CD4-positive, alpha-beta T cell treated with Interleukin-6 at 100 ng/mL for 8 hours (primary cell): ENCODE measurements around the gene CISH.

Experiments
- DNase-seq: peaks from one replicate; pipeline ENCODE4 v3.0.0-alpha.2; 2020; ENCODE audit warnings: mixed read lengths, low spot score

CISH gene

DNA sequence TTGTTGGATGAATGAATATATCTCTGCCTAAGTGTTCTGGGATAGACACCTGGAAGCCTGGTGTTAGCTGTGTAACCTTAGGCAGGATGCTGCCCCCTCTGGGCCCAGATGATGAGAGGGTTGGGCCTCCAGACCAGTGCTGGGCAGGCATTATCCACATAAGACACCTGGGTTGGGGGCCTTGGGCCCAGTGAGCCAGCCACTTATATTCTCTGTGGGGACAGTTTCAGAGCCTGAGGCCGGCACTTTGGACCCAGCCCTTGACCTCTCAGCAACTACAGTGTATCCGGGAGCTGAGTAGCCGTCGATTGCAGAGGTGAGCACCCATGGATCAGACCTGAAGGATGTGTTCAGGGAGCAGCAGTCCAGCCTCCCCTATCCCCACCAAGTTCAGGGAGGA, 40.1 kb downstream of the CISH start:
- no peak for DNase-seq

DNA sequence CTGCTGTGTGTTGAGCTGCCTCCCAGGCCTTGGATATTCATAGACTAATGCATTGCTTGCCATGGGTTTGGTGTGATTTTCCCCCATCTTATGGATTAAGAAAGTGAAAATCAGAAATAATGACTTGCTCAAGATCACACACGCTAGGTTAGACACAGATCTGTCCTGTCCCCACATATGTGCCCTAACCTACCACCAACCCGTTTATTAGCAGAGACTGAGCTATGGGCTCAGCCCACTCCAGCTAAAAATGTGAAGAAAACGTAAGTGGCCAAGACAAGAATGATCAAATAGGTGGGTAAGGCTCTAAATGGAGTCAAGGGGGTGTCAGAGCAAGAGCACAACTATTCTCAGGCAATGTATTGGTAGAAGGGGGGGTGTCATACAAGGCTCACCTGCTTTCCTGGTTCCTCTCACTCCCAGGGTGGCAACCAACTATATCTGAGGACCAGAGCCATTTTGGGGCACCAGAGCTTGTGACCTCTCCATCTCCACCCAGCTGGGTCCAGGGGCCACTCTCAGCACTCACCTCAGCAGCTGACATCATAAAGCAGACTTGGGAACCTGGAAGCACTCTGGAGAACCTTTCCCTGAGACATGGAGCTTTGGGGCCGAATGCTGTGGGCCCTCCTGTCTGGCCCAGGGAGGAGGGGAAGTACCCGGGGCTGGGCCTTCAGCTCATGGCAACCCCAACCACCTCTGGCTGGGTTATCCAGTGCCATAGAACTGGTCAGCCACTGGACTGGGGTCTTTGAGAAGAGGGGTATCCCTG, 40.9 kb downstream of the CISH start:
- DNase-seq: no peak

DNA sequence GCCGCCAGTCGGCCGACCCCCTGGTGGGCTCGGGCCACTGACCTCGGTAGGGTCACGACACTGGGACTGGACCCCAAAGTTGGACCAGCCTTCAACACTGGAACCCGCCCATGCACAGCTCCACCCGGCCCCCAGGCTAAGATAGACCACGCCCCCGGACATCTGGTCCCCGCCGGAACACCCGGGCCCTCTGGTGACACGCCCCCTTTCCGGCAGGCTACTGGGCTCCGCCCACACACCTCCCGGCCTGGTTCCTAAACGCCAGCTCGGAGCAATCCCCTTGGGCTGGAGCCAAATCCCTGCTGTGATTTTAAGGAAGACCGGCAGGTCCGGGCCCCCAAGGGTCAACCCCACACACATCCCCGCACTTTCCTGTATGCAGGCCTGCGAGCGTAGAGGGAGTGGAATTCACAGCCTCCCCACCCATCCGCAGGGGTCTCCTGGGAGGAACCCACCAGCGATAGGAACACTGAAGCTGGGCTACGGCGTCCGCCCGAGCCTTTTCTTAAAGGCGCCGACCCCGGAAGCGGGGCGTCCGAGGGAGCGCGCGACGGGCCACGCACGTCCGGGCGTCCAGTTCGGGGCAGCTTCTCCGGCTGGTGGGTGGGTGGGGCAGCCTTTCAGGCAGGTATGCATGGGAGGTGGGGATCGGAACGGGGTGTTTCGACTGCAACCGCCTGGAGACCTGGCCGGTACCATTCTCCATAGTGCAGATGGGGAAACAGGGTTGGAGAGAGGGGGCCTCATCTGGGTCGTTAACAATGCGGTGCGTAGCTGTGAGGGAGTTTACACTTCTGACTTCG, 42.4 kb downstream of the CISH start, which contains the start of gene HEMK1:
TSS of gene HEMK1 (plus strand) at position 576 of the 803 bp plus-strand sequence. CDS start 1,583 bp downstream, outside the sequence.
- peak; percentile 94 for DNase-seq

DNA sequence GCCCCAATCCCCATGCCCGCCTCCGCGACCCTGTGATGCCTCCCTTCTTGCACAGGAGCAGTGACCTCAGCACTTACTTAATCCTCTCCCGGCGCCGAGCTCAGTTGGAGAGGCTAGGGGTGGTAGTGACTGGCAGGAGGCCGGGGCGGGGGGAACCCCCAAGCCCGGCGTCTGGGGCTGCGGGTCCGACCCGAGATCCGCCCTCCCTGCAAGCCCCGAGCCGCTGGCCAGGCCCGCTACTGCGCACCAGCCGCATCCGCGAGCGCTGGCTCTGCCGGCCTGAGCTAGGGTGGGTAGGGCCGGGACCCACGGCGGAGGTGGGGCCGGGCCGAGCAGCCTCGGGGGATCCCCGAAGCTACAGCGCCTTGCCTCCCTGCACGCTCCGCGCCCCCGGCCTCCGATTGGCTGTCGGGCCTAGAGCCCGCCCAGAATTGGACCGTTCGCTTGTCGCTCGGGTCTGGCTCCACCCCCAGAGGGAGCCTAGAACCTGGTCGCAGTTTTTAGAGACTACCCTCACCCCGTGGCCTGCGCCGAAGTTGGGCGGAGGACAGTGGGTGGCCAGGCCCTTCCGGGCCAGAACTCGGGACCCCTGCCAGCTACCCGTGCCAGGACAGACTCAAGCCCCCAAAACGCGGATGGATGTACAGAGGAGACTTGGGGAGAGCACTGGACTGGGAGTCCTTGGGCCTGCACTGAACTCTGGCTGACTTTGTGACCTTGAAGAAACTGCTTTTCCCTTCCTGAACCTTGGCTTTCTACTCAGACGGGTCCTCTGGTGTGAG, 44.0 kb downstream of the CISH start, which contains the start of gene C3orf18:
TSS of gene C3orf18 (minus strand) at position 362 of the 782 bp plus-strand sequence. CDS start 2,048 bp downstream, outside the sequence.
- DNase-seq: peak; percentile 96

DNA sequence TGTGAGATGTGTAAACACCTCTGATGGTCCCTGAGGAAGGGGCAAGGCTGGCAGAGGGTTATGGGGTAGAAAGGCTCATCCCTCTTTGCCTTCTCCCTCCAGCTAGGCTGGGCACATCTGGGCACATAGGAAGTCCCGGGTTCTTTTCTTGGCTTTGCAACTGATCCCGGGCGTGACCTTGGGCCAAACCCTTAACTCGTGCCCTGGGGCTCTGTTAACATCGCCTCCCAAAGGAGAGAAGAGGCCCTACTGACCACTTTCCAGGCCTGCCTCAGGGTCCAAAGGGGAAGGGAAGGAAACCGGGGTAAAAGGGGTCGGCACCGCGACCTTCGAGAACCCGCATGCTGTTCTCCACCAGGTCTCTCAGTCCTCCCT, 44.6 kb downstream of the CISH start:
- no peak for DNase-seq

DNA sequence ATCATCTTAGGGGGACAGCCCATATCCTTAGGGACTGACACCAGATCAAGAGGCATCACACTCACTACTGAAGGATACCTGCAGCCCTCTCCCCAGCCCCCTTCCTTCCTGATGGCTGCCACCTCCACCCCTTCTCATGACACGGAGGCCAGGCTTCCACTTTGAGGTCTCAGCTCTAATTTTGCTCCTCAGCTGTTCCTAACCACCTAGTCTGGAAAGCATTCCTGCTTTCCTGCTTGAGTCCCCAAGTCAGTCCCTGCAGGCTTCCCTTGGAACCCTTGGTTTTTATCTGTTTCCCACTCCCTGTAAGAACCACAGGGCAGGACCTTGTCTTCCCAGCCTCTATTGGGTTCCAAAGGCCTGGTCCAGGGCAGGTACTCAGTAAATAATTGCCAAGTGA, 47.3 kb downstream of the CISH start:
- no peak for DNase-seq

DNA sequence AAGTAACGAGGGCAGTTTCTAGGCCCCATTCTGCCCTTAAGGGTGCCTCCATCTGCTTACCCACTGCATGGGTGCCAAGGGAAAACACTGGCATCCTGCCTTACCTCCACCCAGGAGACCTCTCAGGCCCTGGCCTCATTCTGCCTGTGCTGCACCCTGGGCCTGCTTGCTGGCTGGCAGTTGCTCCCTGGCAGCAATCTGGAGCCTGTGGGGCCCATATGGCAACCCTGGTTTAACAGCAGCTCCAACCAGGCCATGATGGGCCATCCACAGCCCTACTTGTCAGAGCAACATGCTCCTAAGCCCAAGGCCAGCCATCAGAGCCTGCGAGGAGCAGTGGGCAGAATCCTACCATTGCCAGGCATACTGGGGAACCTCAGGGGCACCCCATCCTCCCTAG, 47.7 kb downstream of the CISH start:
- no peak for DNase-seq

DNA sequence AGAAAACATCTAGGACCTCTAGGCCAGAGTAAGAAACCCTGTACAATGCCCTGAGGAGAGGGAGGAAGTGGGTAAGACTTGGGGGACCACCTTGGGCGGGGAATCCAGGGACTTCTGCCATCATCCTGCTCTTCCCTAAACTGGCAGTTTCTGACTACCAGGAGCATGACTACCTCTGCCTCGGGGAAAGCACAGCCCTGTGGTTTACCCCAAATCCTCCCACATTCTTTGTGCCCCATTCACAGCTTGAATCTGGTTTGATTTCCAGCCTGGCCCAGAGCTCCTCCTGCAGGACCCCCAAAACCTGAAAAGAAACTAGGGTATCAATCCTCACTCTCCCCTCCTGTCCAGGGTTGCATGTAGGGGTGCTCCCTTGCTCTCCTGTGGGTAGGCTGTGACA, 48.7 kb downstream of the CISH start:
- DNase-seq: no peak

DNA sequence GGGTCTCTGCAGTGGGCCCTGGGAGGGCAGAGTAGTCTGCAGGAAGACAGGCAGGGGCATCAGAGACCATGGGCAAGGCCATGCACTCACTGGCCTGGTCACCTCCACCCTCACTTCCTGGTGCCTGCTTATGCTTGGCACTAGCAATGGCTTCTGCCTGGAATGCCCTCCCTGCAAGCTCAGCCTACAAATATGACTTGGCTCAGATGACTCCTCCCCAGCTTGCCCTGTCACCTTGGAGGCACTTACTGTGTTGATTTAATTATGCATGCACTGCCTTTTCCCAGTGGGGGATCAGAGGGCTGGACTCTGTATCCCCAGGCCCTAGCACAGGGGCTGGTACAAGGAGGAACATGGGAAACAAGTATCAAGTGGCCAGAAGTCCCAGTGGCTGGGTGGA, 51.9 kb downstream of the CISH start:
- no peak for DNase-seq

DNA sequence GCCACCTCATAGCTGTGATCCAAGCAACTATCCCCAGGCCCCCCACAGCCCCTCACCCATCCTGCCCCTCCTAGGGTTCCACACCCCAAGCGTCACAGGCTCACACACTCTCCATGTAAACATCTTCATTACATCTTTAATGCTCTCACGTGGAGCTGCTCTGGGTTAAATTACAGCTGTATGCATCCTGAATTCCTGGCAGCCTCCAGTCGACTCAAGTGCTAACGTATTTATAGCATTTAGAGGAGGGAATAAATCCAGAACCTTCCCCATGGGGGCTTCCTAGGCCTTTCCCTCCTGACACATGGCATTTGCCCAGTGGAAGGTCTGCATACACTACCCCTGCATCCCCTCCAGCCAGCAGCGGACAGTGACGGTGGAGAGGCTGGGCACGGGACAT, 53.7 kb downstream of the CISH start:
- DNase-seq: no peak

DNA sequence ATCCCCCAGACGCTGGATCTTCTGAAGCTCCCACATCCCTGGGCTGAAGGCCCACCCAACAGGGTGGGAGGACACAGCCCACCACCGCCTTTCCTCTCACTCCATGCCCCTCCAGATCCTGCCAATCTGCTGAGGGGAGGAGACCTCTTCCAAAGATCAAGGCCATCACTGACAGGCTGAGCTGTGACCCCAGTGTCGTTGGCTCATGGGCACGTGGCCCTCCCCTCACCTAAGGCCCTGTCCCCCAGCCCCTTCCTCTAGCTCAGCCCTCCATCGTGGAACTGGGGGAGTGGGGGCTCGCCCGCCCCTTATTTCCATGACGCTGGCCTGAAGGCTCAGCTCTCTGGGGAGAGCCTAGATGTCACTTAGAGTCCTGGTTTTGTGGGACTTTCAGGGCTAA, 54.5 kb downstream of the CISH start:
- DNase-seq: no peak
